ENCODE results near the gene PIK3CB.

- TF ChIP-seq EZH2phosphoT487 (IDR thresholded peaks at IDR 0.05; ENCODE audit: low read depth, severe bottlenecking, unreplicated experiment) (no peak), CTCF (IDR thresholded peaks at IDR 0.05; ENCODE audit: poor library complexity) (no peak)
Observed at GRCh38 chr3:138867996-138868395, 33.3 kb upstream of the PIK3CB start.

Measured in hepatocyte (in vitro differentiated cells).